Epithelial cell of esophagus (primary cell): Measurements from ENCODE around the gene HOXB8.

Experiments
- DNase-seq: peaks from one replicate; pipeline ENCODE4 v3.0.0; 2010; ENCODE audit warnings: low read depth
- H3K4me3 ChIP-seq: 2 replicates; pipeline ENCODE4 v1.5.1; 2011; ENCODE audit warnings: mild to moderate bottlenecking, low read length, control low read depth
- TF ChIP-seq, protein P1 (sequence below): IDR thresholded peaks from 2 replicates; pipeline ENCODE4 v1.5.1; 2011; ENCODE audit warnings: low read depth, mild to moderate bottlenecking, low read length, control low read depth, inconsistent platforms; ENCODE audit not compliant: insufficient read depth; ENCODE audit errors: missing control alignments

HOXB8 gene

GRCh38 chr17:48626245-48627117 is 11.4 kb upstream of the HOXB8 start, which contains the start of gene HOXB9:
Gene HOXB9 (minus strand): TSS chr17:48626358. CDS start chr17:48626269, 89 bp downstream.
- DNase-seq: no peak
- TF ChIP-seq, protein P1, sequence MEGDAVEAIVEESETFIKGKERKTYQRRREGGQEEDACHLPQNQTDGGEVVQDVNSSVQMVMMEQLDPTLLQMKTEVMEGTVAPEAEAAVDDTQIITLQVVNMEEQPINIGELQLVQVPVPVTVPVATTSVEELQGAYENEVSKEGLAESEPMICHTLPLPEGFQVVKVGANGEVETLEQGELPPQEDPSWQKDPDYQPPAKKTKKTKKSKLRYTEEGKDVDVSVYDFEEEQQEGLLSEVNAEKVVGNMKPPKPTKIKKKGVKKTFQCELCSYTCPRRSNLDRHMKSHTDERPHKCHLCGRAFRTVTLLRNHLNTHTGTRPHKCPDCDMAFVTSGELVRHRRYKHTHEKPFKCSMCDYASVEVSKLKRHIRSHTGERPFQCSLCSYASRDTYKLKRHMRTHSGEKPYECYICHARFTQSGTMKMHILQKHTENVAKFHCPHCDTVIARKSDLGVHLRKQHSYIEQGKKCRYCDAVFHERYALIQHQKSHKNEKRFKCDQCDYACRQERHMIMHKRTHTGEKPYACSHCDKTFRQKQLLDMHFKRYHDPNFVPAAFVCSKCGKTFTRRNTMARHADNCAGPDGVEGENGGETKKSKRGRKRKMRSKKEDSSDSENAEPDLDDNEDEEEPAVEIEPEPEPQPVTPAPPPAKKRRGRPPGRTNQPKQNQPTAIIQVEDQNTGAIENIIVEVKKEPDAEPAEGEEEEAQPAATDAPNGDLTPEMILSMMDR: no peak
- H3K4me3 ChIP-seq: no peak within 1 kb of the TSS

DNA sequence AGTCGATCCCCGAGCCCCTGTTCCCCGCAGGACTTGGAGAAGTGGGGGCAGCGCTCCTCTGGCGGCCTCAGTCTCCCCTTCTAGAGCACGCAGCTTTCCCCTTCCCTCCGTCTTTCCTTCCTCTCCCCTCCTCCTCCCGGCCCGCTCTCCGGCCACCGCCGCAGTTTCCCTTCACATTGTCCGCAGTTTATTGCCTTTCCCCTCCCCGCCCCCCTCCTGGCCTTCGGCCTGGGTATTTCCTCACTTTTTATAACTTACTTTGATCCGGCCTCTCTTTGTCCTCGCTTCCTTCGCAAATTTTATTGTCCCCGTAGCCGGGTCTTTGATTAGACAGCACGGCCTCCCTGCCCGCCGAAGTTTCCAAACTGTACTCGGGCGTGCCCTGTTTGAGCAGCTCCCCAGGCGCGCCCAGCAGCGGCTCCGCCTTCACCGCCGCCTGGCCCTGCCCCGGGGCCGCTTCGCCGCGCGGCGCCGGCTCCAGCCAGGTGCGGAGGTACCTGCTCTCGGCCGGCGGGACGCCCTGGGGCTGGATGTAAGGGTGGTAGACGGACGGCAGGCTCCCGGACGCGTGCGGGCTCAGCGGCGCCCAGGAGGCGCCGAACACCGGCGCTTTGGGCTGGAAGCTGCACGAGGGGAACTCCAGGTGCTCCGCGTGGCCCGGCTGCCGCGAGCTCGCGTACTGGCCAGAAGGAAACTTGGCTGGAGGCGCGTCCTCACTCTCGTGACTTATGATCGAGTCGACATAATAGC is 10.6 kb upstream of the HOXB8 start:
- TF ChIP-seq, protein P1: no peak
- no peak overlapping the region for H3K4me3 ChIP-seq
- peak; percentile 23 for DNase-seq

GRCh38 chr17:48624544-48625494 is 9.7 kb upstream of the HOXB8 start:
- no peak overlapping the region for H3K4me3 ChIP-seq
- no peak for DNase-seq
- TF ChIP-seq, protein P1: no peak

DNA sequence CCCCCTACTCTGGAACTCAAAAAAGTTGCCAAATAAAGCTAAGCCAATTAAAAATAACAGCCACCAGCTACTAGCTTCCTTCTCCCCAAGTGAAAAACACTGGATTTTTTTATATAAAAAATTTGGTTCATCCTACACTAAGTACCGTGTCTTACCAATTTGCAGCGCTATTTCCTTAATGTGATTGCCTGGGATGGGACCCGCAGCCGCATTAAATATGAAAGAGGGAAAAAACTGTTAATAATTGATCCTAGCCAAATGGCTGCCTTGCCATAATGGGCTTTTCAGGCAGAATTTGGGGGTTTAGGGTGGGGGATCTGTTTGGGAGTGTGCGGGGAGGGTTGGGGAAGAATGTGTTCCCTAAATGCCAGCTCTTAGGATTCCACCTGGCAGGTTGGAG is 9.0 kb upstream of the HOXB8 start:
- no peak for DNase-seq
- no peak overlapping the region for H3K4me3 ChIP-seq
- TF ChIP-seq, protein P1: no peak

- no peak for DNase-seq
- TF ChIP-seq, protein P1: no peak
- no peak overlapping the region for H3K4me3 ChIP-seq
Observed at GRCh38 chr17:48623583-48623982, 8.5 kb upstream of the HOXB8 start.

- DNase-seq: no peak
- TF ChIP-seq, protein P1: no peak
- H3K4me3 ChIP-seq: no peak overlapping the region
Observed at GRCh38 chr17:48622857-48623256, 7.8 kb upstream of the HOXB8 start.
